GM23338 (cell line): ENCODE data around the gene DNAL4. TPM values are rescaled to one million over a fixed set of nuclear protein-coding genes. Genes with fewer than 3 reads are reported as not detected.

Source experiments
- ATAC-seq: fragments of 200-7000 bp; cut with Tn5 transposase; 3 replicates; pipeline ENCODE4 v1.9.1; 2020
- DNase-seq: peaks from one replicate; pipeline ENCODE4 v3.0.0-alpha.2; 2015; ENCODE audit warnings: low spot score
- H2AFZ ChIP-seq: fragments of 200-600 bp; sonication (generic); 2 replicates; pipeline ENCODE4 v1.8.0; 2016; ENCODE audit warnings: antibody characterized with exemption, mild to moderate bottlenecking, moderate library complexity
- H3F3A ChIP-seq: fragments of 200-600 bp; sonication (generic); replicated peaks from 2 replicates; pipeline ENCODE4 v1.8.0; 2017; ENCODE audit warnings: antibody characterized with exemption, mixed run types, low read depth
- H3K27ac ChIP-seq: fragments of 200-600 bp; sonication (generic); 2 replicates; pipeline ENCODE4 v1.6.1; 2016; ENCODE audit warnings: low read depth
- H3K27me3 ChIP-seq: fragments of 200-600 bp; sonication (generic); 2 replicates; pipeline ENCODE4 v1.8.0; 2016; ENCODE audit warnings: mild to moderate bottlenecking, mixed run types, moderate library complexity; ENCODE audit not compliant: insufficient read depth
- H3K36me3 ChIP-seq: fragments of 200-600 bp; sonication (generic); 2 replicates; pipeline ENCODE4 v1.8.0; 2016; ENCODE audit warnings: mild to moderate bottlenecking; ENCODE audit not compliant: insufficient read depth
- H3K4me1 ChIP-seq: fragments of 200-600 bp; sonication (generic); 2 replicates; pipeline ENCODE4 v1.8.0; 2016; ENCODE audit warnings: mild to moderate bottlenecking, moderate library complexity; ENCODE audit not compliant: insufficient read depth
- H3K4me2 ChIP-seq: fragments of 200-600 bp; sonication (generic); 2 replicates; pipeline ENCODE4 v1.7.1; 2017; ENCODE audit warnings: mixed run types
- H3K4me3 ChIP-seq: fragments of 200-600 bp; sonication (generic); 2 replicates; pipeline ENCODE4 v1.6.1; 2016; ENCODE audit warnings: mixed run types
- H3K79me2 ChIP-seq: fragments of 200-600 bp; sonication (generic); replicated peaks from 2 replicates; pipeline ENCODE4 v1.8.0; 2017; ENCODE audit warnings: mild to moderate bottlenecking; ENCODE audit not compliant: insufficient read depth
- H3K9me2 ChIP-seq: fragments of 200-600 bp; sonication (generic); 2 replicates; pipeline ENCODE4 v1.8.0; 2017; ENCODE audit not compliant: insufficient read depth
- H4K20me1 ChIP-seq: fragments of 200-600 bp; sonication (generic); replicated peaks from 2 replicates; pipeline ENCODE4 v1.8.0; 2017; ENCODE audit warnings: mild to moderate bottlenecking; ENCODE audit not compliant: insufficient read depth
- H3K27ac Mint-ChIP-seq: 2 replicates; pipeline ENCODE4 v1.8.0; 2020; ENCODE audit warnings: inconsistent platforms, mild to moderate bottlenecking, moderate library complexity, mixed read lengths
- H3K27me3 Mint-ChIP-seq: 3 replicates; pipeline ENCODE4 v1.8.0; 2022; ENCODE audit warnings: low read depth, mild to moderate bottlenecking, moderate library complexity, mixed read lengths, inconsistent platforms; ENCODE audit not compliant: insufficient read depth, poor library complexity
- H3K36me3 Mint-ChIP-seq: 3 replicates; pipeline ENCODE4 v1.8.0; 2021; ENCODE audit warnings: low read depth, mild to moderate bottlenecking, inconsistent platforms, moderate library complexity, mixed read lengths
- H3K4me1 Mint-ChIP-seq: 3 replicates; pipeline ENCODE4 v1.8.0; 2020; ENCODE audit warnings: mild to moderate bottlenecking, inconsistent platforms, mixed read lengths
- H3K4me3 Mint-ChIP-seq: 3 replicates; pipeline ENCODE4 v1.8.0; 2021; ENCODE audit warnings: moderate library complexity, mild to moderate bottlenecking, inconsistent platforms, mixed read lengths
- H3K9me3 Mint-ChIP-seq: 3 replicates; pipeline ENCODE4 v1.8.0; 2020; ENCODE audit warnings: moderate library complexity, mild to moderate bottlenecking, inconsistent platforms, mixed read lengths
- CREB1 ChIP-seq: fragments of 250-450 bp; sonication (Bioruptor Pico); IDR thresholded peaks from 2 replicates; pipeline ENCODE4 v1.5.0; 2020; ENCODE audit warnings: low read depth, mild to moderate bottlenecking, moderate library complexity
- EZH2 ChIP-seq: fragments of 200-600 bp; sonication (generic); IDR thresholded peaks from one replicate; pipeline ENCODE4 v1.8.0; 2017; ENCODE audit warnings: antibody characterized with exemption, mild to moderate bottlenecking, low read depth; ENCODE audit not compliant: unreplicated experiment
- EZH2phosphoT487 ChIP-seq: fragments of 200-600 bp; sonication (generic); IDR thresholded peaks from one replicate; pipeline ENCODE4 v1.8.1; 2018; ENCODE audit warnings: antibody characterized with exemption; ENCODE audit not compliant: unreplicated experiment
- JUNB ChIP-seq: IDR thresholded peaks from one replicate; pipeline ENCODE4 v1.6.1; 2016; ENCODE audit warnings: antibody characterized with exemption; ENCODE audit not compliant: unreplicated experiment
- NANOG ChIP-seq: IDR thresholded peaks from 2 replicates; pipeline ENCODE4 v1.6.1; 2016; ENCODE audit warnings: antibody characterized with exemption, borderline replicate concordance
- POLR2AphosphoS5 ChIP-seq: IDR thresholded peaks from 2 replicates; pipeline ENCODE4 v1.6.1; 2016; ENCODE audit warnings: antibody characterized with exemption, low read depth
- ZNF114 ChIP-seq: fragments of 250-450 bp; sonication (Bioruptor Pico); IDR thresholded peaks from 2 replicates; pipeline ENCODE4 v1.5.0; 2020; ENCODE audit warnings: mild to moderate bottlenecking, moderate library complexity
- ZNF331 ChIP-seq: fragments of 250-450 bp; sonication (Bioruptor Pico); IDR thresholded peaks from 2 replicates; pipeline ENCODE4 v1.5.0; 2020; ENCODE audit warnings: low read depth, mild to moderate bottlenecking, moderate library complexity
- polyA plus RNA-seq: library from polyadenylated mRNA; unstranded; fragments of >200 nt; fragmentation: Nextera tagmentation; extraction: Ambion mirVana; gene quantifications from 2 replicates; pipeline ENCODE4 v1.2.1, GENCODE V29; 2016
- total RNA-seq: library from RNA; depleted of rRNA; stranded (reverse); fragments of >200 nt; shearing (Covaris generic); gene quantifications from 2 replicates; pipeline ENCODE4 v1.2.3, GENCODE V29; 2014
- TF ChIP-seq, protein P1 (sequence below): IDR thresholded peaks from one replicate; pipeline ENCODE4 v1.6.1; 2018; ENCODE audit warnings: antibody characterized with exemption; ENCODE audit not compliant: unreplicated experiment
- TF ChIP-seq, protein P2 (sequence below): fragments of 250-450 bp; sonication (Bioruptor Pico); IDR thresholded peaks from 2 replicates; pipeline ENCODE4 v1.5.0; 2020; ENCODE audit warnings: mild to moderate bottlenecking, moderate library complexity

The DNAL4 gene
- total and polyA plus RNA-seq, 2 experiments from 2014 or later: 9.3 to 10.0 TPM

DNA sequence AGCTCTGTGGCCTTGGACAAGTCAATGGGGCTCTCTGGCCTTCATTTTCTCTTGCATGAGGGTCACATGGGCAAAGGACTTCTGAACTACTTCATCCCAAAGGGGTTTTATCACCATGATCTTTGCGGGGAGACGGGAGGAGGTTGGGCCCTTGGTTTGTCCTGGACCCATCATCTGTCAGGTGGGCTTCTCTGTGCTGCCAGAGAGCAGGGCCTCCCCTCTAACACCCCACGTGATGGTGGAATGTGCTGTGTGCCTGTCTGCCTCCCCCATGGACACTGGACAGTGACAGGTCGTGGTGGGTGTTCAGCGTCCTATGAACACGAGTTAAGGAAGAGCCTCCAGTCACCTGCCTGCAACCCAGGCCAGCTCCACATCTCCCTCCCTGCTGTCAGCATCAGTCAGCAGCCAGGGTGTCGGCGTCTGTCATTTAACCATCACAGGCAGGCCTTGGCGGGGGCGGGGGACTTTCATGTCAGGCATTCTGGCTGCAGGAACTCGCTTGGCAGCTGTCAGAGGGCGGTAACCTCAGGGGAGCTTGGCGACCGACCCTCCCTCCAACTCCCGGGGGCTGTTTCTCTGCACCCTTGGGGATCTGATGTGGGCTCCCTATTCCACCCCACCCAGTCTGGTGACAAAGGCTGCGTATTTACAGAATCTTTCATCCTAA, 35.5 kb downstream of the DNAL4 start:
- Histone ChIP-seq H3K36me3 (no peaks in the 10 kb centered on the region), H3F3A (peaks cover 3% of the 10 kb centered on the region; the same call in 1 of the 2 replicates), H3K4me2 (no peak overlapping the region), H3K27ac (no peak overlapping the region), H3K9me2 (no peaks in the 10 kb centered on the region), H2AFZ (no peak overlapping the region), H4K20me1 (no peaks in the 10 kb centered on the region), H3K4me3 (no peak overlapping the region), H3K79me2 (no peaks in the 10 kb centered on the region), H3K4me1 (peaks cover 21% of the 10 kb centered on the region; the same call in 1 of the 2 replicates), H3K27me3 (peaks cover 14% of the 10 kb centered on the region; the same call in 1 of the 2 replicates)
- Mint-ChIP-seq H3K27me3 (peaks cover 19% of the 10 kb centered on the region), H3K27ac (no peak overlapping the region), H3K36me3 (no peaks in the 10 kb centered on the region), H3K4me3 (no peak overlapping the region), H3K4me1 (peaks cover 18% of the 10 kb centered on the region), H3K9me3 (no peaks in the 10 kb centered on the region; the same call in 2 of the 3 replicates)
- DNase-seq (no peak), ATAC-seq (no peak)
- no peak for TF ChIP-seq EZH2phosphoT487

DNA sequence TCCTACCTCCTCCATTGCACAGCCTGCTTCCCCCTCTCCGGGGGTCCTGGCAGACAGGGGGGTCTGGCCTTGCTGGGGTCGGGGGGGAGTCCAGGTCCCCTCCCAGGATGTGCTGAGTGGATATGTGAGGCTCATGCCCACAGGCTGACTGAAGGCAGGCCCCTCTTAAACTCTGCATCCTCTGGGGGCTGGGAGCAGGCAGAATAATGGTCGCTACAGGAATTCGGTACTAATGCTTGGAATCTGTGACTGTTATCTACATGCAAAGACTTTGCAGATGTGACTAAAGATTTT, 36.5 kb downstream of the DNAL4 start:
- no peaks in the 10 kb centered on the region for H3K9me2 ChIP-seq
- no peak overlapping the region for H2AFZ ChIP-seq
- ATAC-seq: no peak
- H3K4me2 ChIP-seq: no peak overlapping the region
- peaks cover 3% of the 10 kb centered on the region; the same call in 1 of the 2 replicates for H3F3A ChIP-seq
- no peaks in the 10 kb centered on the region for H3K36me3 ChIP-seq
- H4K20me1 ChIP-seq: no peaks in the 10 kb centered on the region
- peaks cover 17% of the 10 kb centered on the region for H3K27me3 Mint-ChIP-seq
- no peaks in the 10 kb centered on the region for H3K79me2 ChIP-seq
- no peaks in the 10 kb centered on the region; the same call in 2 of the 3 replicates for H3K9me3 Mint-ChIP-seq
- H3K36me3 Mint-ChIP-seq: no peaks in the 10 kb centered on the region; the same call in 2 of the 3 replicates
- H3K27ac Mint-ChIP-seq: no peak overlapping the region
- no peak overlapping the region for H3K4me3 Mint-ChIP-seq
- peaks cover 21% of the 10 kb centered on the region; the same call in 1 of the 2 replicates for H3K4me1 ChIP-seq
- no peak overlapping the region for H3K27ac ChIP-seq
- peaks cover 14% of the 10 kb centered on the region; the same call in 1 of the 2 replicates for H3K27me3 ChIP-seq
- peaks cover 18% of the 10 kb centered on the region for H3K4me1 Mint-ChIP-seq
- no peak overlapping the region for H3K4me3 ChIP-seq
- DNase-seq: no peak
- no peak for TF ChIP-seq POLR2AphosphoS5
- no peak for TF ChIP-seq EZH2
- TF ChIP-seq CREB1 (CRISPR knock-in tag): no peak
- no peak for TF ChIP-seq ZNF331
- TF ChIP-seq EZH2phosphoT487: no peak
- TF ChIP-seq NANOG: no peak
- TF ChIP-seq, protein P1, sequence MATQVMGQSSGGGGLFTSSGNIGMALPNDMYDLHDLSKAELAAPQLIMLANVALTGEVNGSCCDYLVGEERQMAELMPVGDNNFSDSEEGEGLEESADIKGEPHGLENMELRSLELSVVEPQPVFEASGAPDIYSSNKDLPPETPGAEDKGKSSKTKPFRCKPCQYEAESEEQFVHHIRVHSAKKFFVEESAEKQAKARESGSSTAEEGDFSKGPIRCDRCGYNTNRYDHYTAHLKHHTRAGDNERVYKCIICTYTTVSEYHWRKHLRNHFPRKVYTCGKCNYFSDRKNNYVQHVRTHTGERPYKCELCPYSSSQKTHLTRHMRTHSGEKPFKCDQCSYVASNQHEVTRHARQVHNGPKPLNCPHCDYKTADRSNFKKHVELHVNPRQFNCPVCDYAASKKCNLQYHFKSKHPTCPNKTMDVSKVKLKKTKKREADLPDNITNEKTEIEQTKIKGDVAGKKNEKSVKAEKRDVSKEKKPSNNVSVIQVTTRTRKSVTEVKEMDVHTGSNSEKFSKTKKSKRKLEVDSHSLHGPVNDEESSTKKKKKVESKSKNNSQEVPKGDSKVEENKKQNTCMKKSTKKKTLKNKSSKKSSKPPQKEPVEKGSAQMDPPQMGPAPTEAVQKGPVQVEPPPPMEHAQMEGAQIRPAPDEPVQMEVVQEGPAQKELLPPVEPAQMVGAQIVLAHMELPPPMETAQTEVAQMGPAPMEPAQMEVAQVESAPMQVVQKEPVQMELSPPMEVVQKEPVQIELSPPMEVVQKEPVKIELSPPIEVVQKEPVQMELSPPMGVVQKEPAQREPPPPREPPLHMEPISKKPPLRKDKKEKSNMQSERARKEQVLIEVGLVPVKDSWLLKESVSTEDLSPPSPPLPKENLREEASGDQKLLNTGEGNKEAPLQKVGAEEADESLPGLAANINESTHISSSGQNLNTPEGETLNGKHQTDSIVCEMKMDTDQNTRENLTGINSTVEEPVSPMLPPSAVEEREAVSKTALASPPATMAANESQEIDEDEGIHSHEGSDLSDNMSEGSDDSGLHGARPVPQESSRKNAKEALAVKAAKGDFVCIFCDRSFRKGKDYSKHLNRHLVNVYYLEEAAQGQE: no peak
- no peak for TF ChIP-seq JUNB
- TF ChIP-seq ZNF114 (CRISPR knock-in tag): no peak
- TF ChIP-seq, protein P2, sequence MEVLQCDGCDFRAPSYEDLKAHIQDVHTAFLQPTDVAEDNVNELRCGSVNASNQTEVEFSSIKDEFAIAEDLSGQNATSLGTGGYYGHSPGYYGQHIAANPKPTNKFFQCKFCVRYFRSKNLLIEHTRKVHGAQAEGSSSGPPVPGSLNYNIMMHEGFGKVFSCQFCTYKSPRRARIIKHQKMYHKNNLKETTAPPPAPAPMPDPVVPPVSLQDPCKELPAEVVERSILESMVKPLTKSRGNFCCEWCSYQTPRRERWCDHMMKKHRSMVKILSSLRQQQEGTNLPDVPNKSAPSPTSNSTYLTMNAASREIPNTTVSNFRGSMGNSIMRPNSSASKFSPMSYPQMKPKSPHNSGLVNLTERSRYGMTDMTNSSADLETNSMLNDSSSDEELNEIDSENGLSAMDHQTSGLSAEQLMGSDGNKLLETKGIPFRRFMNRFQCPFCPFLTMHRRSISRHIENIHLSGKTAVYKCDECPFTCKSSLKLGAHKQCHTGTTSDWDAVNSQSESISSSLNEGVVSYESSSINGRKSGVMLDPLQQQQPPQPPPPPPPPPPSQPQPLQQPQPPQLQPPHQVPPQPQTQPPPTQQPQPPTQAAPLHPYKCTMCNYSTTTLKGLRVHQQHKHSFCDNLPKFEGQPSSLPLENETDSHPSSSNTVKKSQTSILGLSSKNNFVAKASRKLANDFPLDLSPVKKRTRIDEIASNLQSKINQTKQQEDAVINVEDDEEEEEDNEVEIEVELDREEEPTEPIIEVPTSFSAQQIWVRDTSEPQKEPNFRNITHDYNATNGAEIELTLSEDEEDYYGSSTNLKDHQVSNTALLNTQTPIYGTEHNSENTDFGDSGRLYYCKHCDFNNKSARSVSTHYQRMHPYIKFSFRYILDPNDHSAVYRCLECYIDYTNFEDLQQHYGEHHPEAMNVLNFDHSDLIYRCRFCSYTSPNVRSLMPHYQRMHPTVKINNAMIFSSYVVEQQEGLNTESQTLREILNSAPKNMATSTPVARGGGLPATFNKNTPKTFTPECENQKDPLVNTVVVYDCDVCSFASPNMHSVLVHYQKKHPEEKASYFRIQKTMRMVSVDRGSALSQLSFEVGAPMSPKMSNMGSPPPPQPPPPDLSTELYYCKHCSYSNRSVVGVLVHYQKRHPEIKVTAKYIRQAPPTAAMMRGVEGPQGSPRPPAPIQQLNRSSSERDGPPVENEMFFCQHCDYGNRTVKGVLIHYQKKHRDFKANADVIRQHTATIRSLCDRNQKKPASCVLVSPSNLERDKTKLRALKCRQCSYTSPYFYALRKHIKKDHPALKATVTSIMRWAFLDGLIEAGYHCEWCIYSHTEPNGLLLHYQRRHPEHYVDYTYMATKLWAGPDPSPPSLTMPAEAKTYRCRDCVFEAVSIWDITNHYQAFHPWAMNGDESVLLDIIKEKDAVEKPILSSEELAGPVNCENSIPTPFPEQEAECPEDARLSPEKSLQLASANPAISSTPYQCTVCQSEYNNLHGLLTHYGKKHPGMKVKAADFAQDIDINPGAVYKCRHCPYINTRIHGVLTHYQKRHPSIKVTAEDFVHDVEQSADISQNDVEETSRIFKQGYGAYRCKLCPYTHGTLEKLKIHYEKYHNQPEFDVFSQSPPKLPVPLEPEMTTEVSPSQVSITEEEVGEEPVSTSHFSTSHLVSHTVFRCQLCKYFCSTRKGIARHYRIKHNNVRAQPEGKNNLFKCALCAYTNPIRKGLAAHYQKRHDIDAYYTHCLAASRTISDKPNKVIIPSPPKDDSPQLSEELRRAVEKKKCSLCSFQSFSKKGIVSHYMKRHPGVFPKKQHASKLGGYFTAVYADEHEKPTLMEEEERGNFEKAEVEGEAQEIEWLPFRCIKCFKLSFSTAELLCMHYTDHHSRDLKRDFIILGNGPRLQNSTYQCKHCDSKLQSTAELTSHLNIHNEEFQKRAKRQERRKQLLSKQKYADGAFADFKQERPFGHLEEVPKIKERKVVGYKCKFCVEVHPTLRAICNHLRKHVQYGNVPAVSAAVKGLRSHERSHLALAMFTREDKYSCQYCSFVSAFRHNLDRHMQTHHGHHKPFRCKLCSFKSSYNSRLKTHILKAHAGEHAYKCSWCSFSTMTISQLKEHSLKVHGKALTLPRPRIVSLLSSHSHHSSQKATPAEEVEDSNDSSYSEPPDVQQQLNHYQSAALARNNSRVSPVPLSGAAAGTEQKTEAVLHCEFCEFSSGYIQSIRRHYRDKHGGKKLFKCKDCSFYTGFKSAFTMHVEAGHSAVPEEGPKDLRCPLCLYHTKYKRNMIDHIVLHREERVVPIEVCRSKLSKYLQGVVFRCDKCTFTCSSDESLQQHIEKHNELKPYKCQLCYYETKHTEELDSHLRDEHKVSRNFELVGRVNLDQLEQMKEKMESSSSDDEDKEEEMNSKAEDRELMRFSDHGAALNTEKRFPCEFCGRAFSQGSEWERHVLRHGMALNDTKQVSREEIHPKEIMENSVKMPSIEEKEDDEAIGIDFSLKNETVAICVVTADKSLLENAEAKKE (CRISPR knock-in tag): no peak
